Activated T-helper 2 cell treated with anti-CD3 and anti-CD28 coated beads, Interferon-gamma antibody, Interleukin-2, Interleukin-4, amounts not matched to agents 10 μg/mL and 5 μg/mL and 100 μg/mL, durations not matched to agents 14 hours and 24 hours and 36 hours (primary cell): ENCODE measurements around the gene SPAG5. TPM values are rescaled to one million over a fixed set of nuclear protein-coding genes. Genes with fewer than 3 reads are reported as not detected.
"Not testable (repeated sequence)": the region's sequence is repeated elsewhere in the genome, so short reads cannot be mapped to it uniquely, and the experiment has no call there.

Experiments
- DNase-seq: peaks from one replicate; pipeline ENCODE4 v3.0.0; 2021; ENCODE audit warnings: low spot score
- H3K27ac Mint-ChIP-seq: one replicate; pipeline ENCODE4 v1.8.0; 2021; ENCODE audit warnings: mixed read lengths
- H3K27me3 Mint-ChIP-seq: one replicate; pipeline ENCODE4 v1.8.0; 2021; ENCODE audit warnings: low read depth, mixed read lengths
- H3K36me3 Mint-ChIP-seq: one replicate; pipeline ENCODE4 v1.8.0; 2021; ENCODE audit warnings: low read depth, mixed read lengths
- H3K4me1 Mint-ChIP-seq: one replicate; pipeline ENCODE4 v1.8.0; 2021; ENCODE audit warnings: low read depth, mixed read lengths
- H3K4me3 Mint-ChIP-seq: one replicate; pipeline ENCODE4 v1.8.0; 2021; ENCODE audit warnings: low read depth, mild to moderate bottlenecking, moderate library complexity, mixed read lengths
- H3K9me3 Mint-ChIP-seq: one replicate; pipeline ENCODE4 v1.8.0; 2021; ENCODE audit warnings: mixed read lengths
- intact Hi-C: fragments of 100-400 bp; cut with micrococcal nuclease; formaldehyde crosslinking; loops from one replicate; pipeline ENCODE4 v1.15.1; 2023
- total RNA-seq: library from RNA; stranded (reverse); gene quantifications from 2 replicates; pipeline ENCODE4 v1.2.3, GENCODE V29; 2022

SPAG5 gene
- total RNA-seq, 1 donor from 2014 or later = 98.8 TPM

DNA sequence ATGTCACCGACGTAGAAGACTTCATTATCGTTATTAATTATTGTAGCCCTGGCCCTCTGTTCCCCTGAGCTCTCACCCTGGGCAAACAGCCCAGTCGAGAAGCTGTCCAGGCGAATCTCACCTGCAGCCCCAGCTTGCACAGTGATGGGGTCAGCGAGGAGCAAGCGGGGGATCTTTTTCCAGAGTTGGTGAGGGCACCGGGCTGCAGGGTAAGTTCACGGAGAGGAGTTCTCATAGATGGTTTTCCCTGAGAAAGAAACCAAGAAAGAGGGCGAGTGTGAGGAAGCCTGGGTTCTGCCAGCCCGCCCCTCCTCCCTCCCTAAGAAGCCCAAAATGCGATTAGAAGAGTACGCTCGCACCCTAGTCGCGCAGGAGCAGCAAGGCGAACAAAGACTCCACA is 436 bp downstream of the SPAG5 start:
- H3K27me3 Mint-ChIP-seq = no peaks in the 10 kb centered on the region
- peak overlapping the region; percentile 87 for H3K4me3 Mint-ChIP-seq
- peak overlapping the region; percentile 98 for H3K27ac Mint-ChIP-seq
- DNase-seq = no peak
- intact Hi-C loops = loop anchor here (1.0 to 2.0 kb wide), 4 partner anchors 22 to 46 kb away; partner anchors contain the start of genes ALDOC, BLTP2, PIGS and UNC119
- H3K9me3 Mint-ChIP-seq = no peaks in the 10 kb centered on the region
- peaks cover 31% of the 10 kb centered on the region for H3K36me3 Mint-ChIP-seq
- peaks cover 17% of the 10 kb centered on the region for H3K4me1 Mint-ChIP-seq

DNA sequence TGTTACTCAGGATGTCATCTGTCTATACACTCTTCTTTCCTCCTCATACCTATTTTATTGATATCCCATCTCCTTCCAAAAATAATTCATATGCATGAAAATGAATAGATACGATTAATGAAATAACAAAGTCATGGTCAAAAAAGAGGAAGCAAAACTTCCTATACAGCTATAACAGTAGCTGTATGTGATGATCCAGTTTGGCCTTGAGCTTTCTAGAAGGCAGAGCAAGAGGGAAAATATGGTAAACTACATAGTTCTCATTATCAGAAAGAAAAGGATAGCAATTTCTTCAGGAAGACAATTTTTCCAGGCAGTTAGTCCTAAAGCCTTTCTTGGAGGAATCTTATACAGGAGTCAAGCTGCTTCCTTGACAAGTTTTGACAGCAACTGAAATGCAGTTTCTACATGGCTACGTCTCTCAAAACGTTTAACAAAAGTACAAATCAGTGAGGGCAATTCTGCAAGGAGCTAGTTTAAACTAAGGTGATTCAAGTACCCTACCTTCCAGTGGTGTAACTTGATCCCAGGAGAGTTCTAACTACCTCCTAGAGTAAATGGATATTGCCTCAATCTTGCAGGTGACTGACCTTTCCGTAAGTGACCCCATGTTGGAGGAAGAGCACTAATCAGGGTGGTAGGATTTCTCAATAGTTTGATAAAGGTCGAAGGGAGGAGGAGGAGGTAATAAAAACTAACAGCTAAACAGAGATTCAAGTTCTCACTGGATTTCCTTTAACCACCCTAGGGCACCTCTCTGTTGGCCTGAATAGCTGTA is 1.0 kb downstream of the SPAG5 start:
- DNase-seq = no peak
- intact Hi-C loops = loop anchor here (1.0 to 2.0 kb wide), 4 partner anchors 21 to 47 kb away; partner anchors contain the start of genes ALDOC, BLTP2, PIGS and UNC119
- Mint-ChIP-seq H3K4me1 (peaks cover 17% of the 10 kb centered on the region), H3K27me3 (no peaks in the 10 kb centered on the region), H3K4me3 (peak overlapping the region; percentile 87), H3K9me3 (no peaks in the 10 kb centered on the region), H3K36me3 (peaks cover 37% of the 10 kb centered on the region), H3K27ac (peak overlapping the region; percentile 98)

DNA sequence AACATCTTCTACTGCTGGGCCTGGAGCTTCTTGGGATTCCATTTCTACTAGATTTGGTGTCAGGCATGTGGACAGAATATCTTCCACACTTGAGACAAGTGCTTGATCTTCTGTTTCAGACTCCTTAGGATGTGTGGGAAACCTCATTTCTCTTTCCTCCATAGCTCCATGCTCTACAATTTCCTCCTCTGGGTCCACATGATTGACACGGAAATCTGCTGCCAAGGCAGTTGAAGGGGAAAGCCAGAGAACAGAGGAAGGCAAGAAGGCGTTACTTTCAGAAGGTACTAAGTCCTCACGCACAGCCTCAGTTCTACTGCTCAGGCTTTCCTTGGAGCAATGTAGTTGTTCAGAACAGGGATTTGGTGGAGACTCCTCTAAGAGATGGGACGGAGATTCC is 6.6 kb downstream of the SPAG5 start:
- intact Hi-C loops = no loop called here
- Mint-ChIP-seq H3K27me3 (no peaks in the 10 kb centered on the region), H3K4me3 (no peak overlapping the region), H3K4me1 (peaks cover under 1% of the 10 kb centered on the region), H3K27ac (no peak overlapping the region), H3K36me3 (peaks cover 50% of the 10 kb centered on the region), H3K9me3 (no peaks in the 10 kb centered on the region)
- no peak for DNase-seq

DNA sequence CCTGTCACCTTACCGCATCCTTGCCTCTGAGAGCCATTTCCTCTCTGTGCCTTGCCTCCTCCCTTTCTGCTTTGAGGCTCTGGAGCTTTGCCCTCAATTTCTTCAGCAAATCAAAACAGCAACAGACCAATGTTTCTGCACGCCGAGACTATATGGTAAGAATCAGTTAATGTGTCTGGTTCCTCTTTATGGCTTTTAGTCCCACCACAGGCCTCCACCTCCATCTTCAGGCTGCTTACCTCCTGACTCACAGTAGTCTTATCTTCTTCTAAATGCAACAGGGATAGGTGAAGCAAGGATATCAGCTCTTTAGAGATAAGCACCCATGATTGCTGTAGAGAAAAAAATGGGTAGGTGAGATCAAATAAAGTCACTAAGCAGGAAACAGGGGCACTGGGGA is 13.0 kb downstream of the SPAG5 start:
- H3K27me3 Mint-ChIP-seq = no peaks in the 10 kb centered on the region

DNA sequence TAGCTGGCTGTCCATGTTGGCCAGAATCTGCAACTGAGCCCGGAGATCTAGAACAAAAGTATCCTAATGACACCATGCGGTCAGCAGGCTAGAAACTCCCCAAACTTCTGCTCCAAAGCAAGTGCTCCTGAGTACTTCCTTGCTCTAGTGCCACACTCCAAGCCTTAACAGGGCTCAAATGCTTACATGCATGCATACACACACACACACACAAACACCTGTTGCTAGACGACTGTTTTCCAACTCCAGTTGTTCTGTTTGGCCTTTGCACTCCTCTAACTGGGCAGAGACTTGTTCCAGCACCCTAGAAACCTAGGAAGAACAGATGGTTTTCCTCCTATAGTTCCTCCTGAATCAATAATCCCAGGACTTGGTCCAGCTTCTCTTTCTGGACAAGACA is 14.4 kb downstream of the SPAG5 start:
- H3K27ac Mint-ChIP-seq = no peak overlapping the region
- intact Hi-C loops = no loop called here
- no peak for DNase-seq
- peaks cover 46% of the 10 kb centered on the region for H3K36me3 Mint-ChIP-seq
- H3K4me1 Mint-ChIP-seq = peaks cover 16% of the 10 kb centered on the region
- H3K4me3 Mint-ChIP-seq = no peak overlapping the region
- H3K27me3 Mint-ChIP-seq = no peaks in the 10 kb centered on the region
- no peaks in the 10 kb centered on the region for H3K9me3 Mint-ChIP-seq

More for the DNA sequence above, 13.0 kb downstream of the SPAG5 start:
- Mint-ChIP-seq H3K9me3 (no peaks in the 10 kb centered on the region), H3K4me3 (no peak overlapping the region), H3K36me3 (peaks cover 36% of the 10 kb centered on the region), H3K27ac (no peak overlapping the region), H3K4me1 (peaks cover 1% of the 10 kb centered on the region)
- intact Hi-C loops = no loop called here
- no peak for DNase-seq

DNA sequence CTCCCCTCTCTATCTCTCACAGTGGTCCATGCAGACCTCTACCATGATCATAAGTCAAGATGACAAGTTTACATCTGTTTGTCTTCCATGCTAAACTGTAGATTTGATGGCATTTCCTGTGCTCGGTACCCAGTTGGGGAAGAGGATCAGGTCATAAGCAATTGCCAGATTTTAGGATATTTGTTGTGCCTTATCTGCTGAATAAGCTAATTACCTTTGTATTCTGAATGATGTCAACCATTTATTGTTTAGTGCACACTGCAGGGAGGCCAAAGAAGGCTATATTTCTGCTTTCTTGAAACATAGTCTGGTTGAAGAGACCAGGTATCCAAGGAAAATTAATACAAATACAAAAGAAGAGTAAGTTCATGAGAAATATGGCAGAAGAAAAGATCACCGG is 16.3 kb downstream of the SPAG5 start:
- no peaks in the 10 kb centered on the region for H3K27me3 Mint-ChIP-seq
- DNase-seq = no peak
- H3K36me3 Mint-ChIP-seq = peaks cover 53% of the 10 kb centered on the region
- no peak overlapping the region for H3K27ac Mint-ChIP-seq
- H3K9me3 Mint-ChIP-seq = no peaks in the 10 kb centered on the region
- H3K4me1 Mint-ChIP-seq = peaks cover 26% of the 10 kb centered on the region
- intact Hi-C loops = no loop called here
- H3K4me3 Mint-ChIP-seq = no peak overlapping the region

DNA sequence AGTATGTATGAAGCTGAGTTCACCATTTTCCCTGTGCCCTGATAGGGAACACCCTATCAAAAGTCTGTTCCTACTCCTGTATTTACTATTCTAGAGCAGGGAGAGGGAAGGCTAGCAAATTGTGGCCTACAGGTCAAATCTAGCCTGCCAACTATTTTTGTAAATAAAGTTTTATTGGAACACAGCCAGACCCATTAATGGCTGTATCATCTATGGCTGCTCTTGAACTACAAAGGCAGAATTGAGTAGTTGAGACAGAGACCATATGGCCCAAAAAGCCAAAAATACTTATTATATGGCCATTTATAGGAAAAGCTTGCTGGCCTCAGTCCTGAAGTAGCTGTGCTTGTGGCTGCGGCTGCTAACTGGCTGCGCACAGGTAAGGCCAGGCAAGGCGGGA is 17.9 kb downstream of the SPAG5 start:
- H3K27me3 Mint-ChIP-seq = no peaks in the 10 kb centered on the region
- peak overlapping the region; percentile 75 for H3K27ac Mint-ChIP-seq
- peaks cover 34% of the 10 kb centered on the region for H3K4me1 Mint-ChIP-seq
- H3K9me3 Mint-ChIP-seq = no peaks in the 10 kb centered on the region
- no peak overlapping the region for H3K4me3 Mint-ChIP-seq
- peaks cover 52% of the 10 kb centered on the region for H3K36me3 Mint-ChIP-seq
- intact Hi-C loops = no loop called here
- DNase-seq = no peak

DNA sequence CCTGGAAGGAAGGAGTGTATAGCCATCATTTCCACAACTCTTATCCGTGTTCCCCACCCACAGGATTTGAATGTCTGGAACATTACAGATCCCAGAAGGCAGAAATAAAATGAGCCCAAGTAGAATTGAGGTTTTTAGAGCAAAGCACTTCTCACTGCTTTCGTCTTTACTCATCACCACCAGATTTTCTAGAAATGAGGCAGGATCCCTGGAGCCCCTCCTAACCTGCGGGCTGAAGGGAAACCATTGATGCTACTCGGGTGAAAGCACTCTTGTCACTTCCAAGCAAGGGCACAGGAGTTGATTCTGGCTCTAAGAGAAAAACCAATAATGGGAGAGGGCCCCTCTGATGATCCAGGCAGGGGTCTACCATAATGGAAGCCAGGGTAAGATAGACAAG is 19.3 kb downstream of the SPAG5 start:
- Mint-ChIP-seq H3K27ac (peak overlapping the region; percentile 89), H3K36me3 (peaks cover 50% of the 10 kb centered on the region), H3K4me3 (peak overlapping the region; percentile 34), H3K27me3 (no peaks in the 10 kb centered on the region), H3K9me3 (no peaks in the 10 kb centered on the region), H3K4me1 (peaks cover 40% of the 10 kb centered on the region)
- intact Hi-C loops = no loop called here
- no peak for DNase-seq

DNA sequence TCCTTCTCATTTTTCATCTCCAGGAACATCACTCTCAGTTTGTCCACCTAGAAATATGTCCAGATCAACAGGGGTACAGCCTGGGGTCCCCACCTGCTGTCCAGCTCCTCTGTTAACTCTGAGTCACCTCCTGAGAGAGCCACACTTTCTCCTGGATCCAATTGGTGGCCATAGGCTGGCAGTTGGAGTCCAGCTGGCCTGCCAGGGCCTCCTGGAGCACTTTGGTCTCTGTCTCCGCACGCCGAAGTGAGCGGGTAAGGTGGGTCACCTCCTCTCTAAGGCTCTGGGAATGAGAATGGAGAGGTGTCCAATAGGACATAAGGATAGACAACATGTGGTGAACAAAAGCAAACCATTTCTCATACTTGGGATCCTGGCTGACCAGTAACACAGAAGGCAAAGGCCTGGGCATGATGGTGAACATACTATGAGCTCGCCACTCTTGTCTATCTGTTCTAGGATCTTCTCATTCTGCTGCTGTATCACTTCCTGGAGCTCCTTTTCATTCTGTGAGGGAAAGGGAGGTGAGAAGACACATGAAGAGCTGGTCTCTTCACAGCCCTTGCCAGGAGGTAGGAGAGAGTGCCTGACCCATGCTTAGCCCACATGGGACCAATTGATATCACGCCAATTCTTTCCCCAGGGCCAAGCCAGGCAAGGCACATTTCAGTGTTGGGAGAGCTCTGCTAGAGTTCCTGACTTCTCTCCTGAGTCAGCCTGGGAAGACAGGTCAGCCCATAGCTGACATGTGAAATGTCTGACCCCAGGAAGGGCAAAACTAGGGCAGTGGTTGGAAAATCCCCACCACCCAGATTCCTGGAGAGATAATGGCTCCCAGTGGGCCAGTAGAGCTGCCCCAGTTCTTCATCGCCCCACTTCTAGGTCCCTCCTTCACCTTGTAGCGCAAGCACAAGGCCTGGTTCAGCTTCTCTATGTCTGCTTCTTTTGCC is 20.3 kb downstream of the SPAG5 start:
- Mint-ChIP-seq H3K4me1 (peaks cover 44% of the 10 kb centered on the region), H3K36me3 (peaks cover 60% of the 10 kb centered on the region), H3K4me3 (peak overlapping the region; percentile 34), H3K27ac (peak overlapping the region; percentile 89), H3K27me3 (no peaks in the 10 kb centered on the region), H3K9me3 (no peaks in the 10 kb centered on the region)
- intact Hi-C loops = no loop called here
- no peak for DNase-seq

DNA sequence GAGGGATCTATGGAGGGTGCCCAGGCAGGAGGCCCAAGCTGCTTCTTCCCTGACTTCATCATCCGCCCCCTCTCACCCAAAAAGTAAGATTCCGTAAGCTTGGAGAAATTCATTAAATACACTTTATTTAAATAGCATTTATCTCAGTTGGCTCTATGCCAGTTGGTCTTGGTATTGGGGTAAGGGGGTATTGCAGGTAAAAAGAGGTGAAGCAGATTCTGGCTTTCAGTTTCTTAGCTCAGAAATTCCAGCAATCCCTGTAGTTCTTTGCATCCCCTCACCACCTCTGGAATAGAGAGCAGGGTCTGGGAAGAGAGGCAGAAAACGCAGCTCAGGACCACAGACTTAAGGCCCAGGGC is 21.4 kb downstream of the SPAG5 start:
- intact Hi-C loops = no loop called here
- Mint-ChIP-seq H3K27me3 (no peaks in the 10 kb centered on the region), H3K36me3 (peaks cover 69% of the 10 kb centered on the region), H3K4me3 (no peak overlapping the region), H3K27ac (peak overlapping the region; percentile 93), H3K9me3 (no peaks in the 10 kb centered on the region), H3K4me1 (peaks cover 52% of the 10 kb centered on the region)
- no peak for DNase-seq

DNA sequence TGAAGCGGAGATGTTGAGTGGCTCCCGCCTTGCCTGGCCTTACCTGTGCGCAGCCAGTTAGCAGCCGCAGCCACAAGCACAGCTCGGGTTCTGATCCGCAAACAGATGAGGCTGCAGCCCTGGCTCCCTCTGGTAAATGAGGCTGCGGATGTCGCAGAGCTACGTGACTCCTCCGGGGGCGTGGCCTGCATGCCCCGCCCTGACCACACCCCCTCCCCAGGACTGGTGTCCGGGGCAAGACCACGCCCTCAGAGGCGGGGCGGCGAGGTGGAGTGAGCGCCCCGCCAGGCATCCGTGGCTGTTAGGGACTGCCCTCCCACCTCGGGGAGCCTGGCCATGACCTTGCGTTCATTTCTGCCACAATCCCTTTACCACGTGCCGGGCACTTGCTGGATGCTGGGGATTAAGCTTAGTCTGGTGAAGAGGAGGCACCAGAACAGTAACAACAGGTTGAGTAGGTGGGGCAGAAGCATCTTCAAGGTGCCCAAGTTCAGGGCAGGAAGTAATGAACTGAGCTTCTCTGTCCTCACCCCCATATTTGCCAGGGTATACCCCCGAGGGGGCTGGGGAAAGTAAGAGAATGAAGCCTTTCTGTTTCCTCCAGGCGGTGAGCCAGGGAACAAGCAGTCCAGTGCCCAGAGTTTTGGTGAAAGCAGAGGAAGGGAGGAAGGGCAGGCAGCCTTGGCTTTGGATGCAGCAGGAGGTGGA is 21.9 kb downstream of the SPAG5 start, which contains the start of gene ALDOC:
Gene ALDOC (minus strand): TSS at position 138 of the 708 bp plus-strand sequence. CDS start 1,363 bp downstream, outside the sequence.
- Mint-ChIP-seq H3K27ac (peak within 1 kb of the TSS; percentile 93), H3K27me3 (no peaks in the 10 kb centered on the region), H3K9me3 (no peaks in the 10 kb centered on the region), H3K36me3 (peaks cover 69% of the 10 kb centered on the region), H3K4me3 (peak within 1 kb of the TSS; percentile 91), H3K4me1 (peaks cover 57% of the 10 kb centered on the region)
- DNase-seq = peak; percentile 97
- intact Hi-C loops = loop anchor here (1.0 kb wide), 1 partner anchor 21 kb away; no protein-coding TSS in a partner anchor

DNA sequence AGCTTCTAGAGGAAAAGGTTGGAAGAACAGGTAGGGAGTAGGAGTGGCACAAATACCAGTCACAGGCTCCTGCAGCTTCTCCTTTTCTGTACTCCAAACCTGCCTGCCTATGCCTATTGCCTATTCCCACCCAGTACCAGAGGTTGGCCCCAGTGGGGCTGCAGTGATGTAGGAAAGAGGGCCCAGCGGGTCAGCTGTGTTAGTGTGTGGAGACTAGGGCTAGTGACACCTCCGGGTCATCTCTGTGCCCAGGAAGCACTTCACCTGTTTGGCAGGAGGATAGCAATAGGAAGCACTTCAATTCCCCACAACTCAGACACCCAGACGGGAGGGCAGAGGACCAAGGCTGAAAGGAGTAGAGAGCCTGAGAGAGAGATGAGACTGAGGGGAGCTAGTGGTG is 22.8 kb downstream of the SPAG5 start:
- peaks cover 69% of the 10 kb centered on the region for H3K36me3 Mint-ChIP-seq
- not testable (repeated sequence) for DNase-seq, H3K9me3 Mint-ChIP-seq, H3K27me3 Mint-ChIP-seq
- H3K27ac Mint-ChIP-seq = peak overlapping the region; percentile 93
- H3K4me1 Mint-ChIP-seq = peaks cover 61% of the 10 kb centered on the region
- peak overlapping the region; percentile 91 for H3K4me3 Mint-ChIP-seq
- intact Hi-C loops = loop anchor here (1.0 kb wide), 1 partner anchor 22 kb away; no protein-coding TSS in a partner anchor
